Fibroblast of pulmonary artery (primary cell): ENCODE measurements around the gene HYDIN.
A peak's percentile ranks its signal among the peaks of the same experiment; 100 is the strongest.

Experiments
- DNase-seq: peaks from one replicate; pipeline ENCODE4 v3.0.0-alpha.2; 2010; ENCODE audit warnings: low read depth
- H3K4me3 ChIP-seq: replicated peaks from 2 replicates; pipeline ENCODE4 v1.5.1; 2011; ENCODE audit warnings: low read depth, mild to moderate bottlenecking, control low read depth, low read length, moderate library complexity
- TF ChIP-seq, protein P1 (sequence below): IDR thresholded peaks from 2 replicates; pipeline ENCODE4 v1.5.1; 2011; ENCODE audit warnings: mild to moderate bottlenecking, control low read depth, low read length, inconsistent platforms; ENCODE audit errors: missing control alignments

The HYDIN gene

DNA sequence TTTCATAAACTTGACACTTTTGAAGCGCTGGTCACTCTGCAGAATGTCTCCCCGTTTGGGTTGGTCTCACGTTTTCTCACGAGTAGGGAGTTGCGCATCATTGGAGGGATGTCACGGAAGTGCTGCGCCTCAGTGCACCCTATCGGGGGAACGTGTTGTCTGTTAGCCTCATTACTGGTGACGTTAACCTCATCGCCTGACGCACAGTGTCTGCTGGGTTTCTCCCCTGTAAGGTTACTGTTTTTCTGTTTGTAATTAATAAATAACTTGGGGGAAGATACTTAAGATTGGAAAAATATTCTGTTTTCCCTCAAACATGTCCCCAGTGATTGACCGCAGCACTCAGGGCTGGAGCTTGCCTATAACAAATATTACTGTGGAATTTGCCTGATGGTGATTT is 456.3 kb downstream of the HYDIN start:
- no peak for DNase-seq
- TF ChIP-seq, protein P1, sequence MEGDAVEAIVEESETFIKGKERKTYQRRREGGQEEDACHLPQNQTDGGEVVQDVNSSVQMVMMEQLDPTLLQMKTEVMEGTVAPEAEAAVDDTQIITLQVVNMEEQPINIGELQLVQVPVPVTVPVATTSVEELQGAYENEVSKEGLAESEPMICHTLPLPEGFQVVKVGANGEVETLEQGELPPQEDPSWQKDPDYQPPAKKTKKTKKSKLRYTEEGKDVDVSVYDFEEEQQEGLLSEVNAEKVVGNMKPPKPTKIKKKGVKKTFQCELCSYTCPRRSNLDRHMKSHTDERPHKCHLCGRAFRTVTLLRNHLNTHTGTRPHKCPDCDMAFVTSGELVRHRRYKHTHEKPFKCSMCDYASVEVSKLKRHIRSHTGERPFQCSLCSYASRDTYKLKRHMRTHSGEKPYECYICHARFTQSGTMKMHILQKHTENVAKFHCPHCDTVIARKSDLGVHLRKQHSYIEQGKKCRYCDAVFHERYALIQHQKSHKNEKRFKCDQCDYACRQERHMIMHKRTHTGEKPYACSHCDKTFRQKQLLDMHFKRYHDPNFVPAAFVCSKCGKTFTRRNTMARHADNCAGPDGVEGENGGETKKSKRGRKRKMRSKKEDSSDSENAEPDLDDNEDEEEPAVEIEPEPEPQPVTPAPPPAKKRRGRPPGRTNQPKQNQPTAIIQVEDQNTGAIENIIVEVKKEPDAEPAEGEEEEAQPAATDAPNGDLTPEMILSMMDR = no peak
- H3K4me3 ChIP-seq = no peak overlapping the region

DNA sequence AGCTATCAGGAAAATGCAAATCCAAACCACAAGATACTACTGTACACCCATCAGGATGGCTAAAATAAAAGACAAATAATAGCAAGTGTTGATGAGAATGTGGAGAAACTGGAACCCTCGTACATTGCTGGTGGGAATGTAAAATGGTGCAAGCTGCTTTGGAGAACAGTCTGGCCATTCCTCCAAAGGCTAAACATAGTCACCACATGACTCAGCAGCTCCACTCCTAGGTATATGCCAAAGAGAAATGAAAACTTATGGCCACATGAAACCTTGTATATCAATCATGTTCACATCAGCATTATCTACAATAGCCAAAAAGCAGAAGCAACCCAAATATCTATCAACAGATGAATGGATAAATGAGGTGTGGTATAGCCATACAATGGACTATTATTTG is 458.0 kb downstream of the HYDIN start:
- peak; percentile 48 for DNase-seq
- TF ChIP-seq, protein P1 = no peak
- no peak overlapping the region for H3K4me3 ChIP-seq

DNA sequence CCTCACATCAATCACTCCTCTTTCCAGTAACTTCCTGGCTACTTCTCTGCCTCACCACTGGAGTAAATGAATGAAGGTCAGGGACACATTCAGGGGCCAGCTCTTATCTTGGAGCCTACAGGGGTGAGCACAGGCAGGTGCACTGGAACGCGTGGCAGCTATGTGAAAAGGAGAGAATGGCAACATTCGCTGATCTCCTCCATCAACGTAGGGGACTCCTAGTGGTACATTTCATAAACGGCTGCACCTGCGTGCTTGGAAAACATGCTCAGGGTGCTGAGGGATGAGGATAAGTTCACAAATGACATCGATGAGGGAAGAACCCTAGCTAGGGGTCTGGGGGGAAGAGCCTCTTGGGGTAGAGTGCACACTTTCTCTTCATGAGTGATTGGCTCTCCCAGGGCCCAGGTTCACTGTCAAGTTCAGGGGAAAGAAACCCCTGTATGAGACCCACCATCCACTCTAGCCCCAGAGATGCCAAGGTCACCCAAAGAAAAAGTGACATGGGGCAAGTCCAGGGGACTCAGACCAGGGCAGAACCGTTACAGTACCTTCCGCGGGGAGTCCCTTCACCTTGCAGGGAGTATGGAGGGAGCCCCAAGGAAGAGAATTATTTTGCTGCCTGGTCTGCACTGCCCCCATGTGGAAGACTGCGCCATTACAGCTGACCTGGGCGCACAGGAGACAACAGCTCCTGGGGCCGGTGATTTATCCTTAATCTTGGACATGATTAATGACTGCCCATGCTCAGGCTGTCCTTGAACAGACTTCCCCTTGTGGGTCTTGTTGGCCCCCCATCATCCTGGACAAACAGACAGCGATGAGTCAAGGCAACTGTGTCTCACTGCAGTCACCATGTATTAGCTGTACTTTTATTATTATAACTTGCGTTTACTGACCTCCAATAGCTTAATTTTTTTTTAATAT is 459.6 kb downstream of the HYDIN start:
- H3K4me3 ChIP-seq = no peak overlapping the region
- TF ChIP-seq, protein P1 = peak; percentile 95
- peak; percentile 62 for DNase-seq

DNA sequence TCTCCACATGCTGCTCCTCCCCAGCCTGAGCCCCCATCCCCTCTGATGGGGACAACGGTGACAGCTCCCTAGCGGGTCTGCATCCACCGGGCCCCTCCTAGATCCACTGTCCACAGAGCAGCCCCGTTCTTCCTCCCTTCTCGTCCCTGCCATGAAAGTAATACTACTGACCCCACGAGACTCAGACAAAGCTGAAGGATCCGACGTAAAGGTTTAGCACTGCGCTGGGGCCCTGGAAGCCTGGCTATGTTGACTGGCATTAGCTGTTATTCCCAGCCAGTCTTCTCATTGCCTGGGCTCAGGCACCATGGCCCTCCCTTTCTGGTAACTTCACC is 460.3 kb downstream of the HYDIN start:
- no peak overlapping the region for H3K4me3 ChIP-seq
- TF ChIP-seq, protein P1 = no peak
- no peak for DNase-seq

DNA sequence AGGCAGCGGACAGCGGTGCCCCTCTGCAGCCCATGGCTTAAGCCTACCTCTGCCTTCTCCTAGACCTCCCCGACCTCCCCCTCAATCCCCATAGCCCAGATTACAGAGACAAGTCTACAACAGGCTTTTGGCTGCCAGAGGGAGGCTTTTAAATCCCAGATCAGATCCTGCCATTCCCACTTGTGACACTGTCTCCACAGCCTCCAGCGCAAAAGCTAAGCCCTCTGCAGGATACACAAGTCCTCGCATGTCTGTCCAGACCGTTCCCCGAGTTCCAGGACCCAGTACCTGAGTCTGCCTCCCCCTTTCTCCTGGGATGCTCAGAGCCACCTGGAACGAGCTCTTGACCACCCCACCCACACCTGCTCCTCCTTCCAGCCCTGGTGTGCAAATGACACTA is 460.8 kb downstream of the HYDIN start:
- TF ChIP-seq, protein P1 = no peak
- no peak for DNase-seq
- no peak overlapping the region for H3K4me3 ChIP-seq

DNA sequence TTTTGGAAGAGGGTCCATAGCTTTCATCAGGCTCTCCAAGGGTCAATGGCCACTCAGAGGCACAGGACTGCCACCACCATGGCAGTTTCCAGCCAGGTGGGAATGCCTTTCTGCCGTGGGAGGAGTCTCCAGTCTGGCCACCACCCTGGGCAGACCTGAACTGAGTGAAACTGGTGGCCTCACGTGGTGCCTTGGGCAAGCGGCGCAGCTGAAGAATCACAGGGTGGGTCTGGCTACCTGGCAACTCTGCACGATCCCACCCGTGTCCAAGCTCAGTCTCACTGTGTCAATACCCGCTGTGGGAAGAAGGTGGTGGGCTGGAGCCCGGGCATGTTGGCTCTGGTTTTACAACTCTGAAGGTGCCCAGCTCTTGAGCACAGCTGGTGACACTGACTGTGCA is 461.4 kb downstream of the HYDIN start:
- H3K4me3 ChIP-seq = no peak overlapping the region
- DNase-seq = no peak
- TF ChIP-seq, protein P1 = no peak

DNA sequence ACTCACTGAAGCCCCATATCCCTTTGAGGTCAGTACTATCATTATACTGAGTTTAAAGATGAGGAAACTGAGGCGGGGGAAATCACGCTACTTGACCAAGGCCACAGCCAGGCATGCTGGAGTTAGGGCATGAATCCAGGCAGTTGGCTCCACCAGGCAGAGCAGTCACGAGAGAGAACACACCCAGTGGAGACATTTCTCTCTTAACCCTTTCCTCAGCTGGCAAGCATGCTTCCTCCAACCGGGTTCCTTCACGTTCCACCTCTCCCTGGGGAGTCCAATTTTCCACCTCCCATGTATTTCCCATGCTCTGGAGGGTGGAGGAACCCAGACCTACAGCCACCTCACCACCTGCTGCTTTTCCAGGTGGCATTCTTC is 462.3 kb downstream of the HYDIN start:
- DNase-seq = no peak
- H3K4me3 ChIP-seq = no peak overlapping the region
- TF ChIP-seq, protein P1 = no peak
